SK-N-SH (cell line): ENCODE data around the gene ADRA2B.

Experiments
- CTCF ChIP-seq: fragments of 200-600 bp; sonication (generic); IDR thresholded peaks from 2 replicates; pipeline ENCODE4 v1.6.1; 2017; ENCODE audit warnings: antibody characterized with exemption, mild to moderate bottlenecking, moderate library complexity
- EZH2phosphoT487 ChIP-seq: fragments of 200-600 bp; sonication (generic); IDR thresholded peaks from 2 replicates; pipeline ENCODE4 v1.6.1; 2017; ENCODE audit warnings: low read depth, mixed run types, mild to moderate bottlenecking, antibody characterized with exemption, moderate library complexity, borderline replicate concordance
- MXI1 ChIP-seq: IDR thresholded peaks from 2 replicates; pipeline ENCODE4 v1.6.1; 2012; ENCODE audit warnings: mild to moderate bottlenecking, low read depth, low read length, improper control_type of control experiment
- PBX3 ChIP-seq: IDR thresholded peaks from 2 replicates; pipeline ENCODE4; 2012
- POLR2AphosphoS5 ChIP-seq: IDR thresholded peaks from 2 replicates; pipeline ENCODE4 v1.6.1; 2012; ENCODE audit warnings: low read depth, low read length
- REST ChIP-seq: IDR thresholded peaks from 2 replicates; pipeline ENCODE4 v1.6.1; 2012; ENCODE audit warnings: mild to moderate bottlenecking, low read depth, low read length, moderate library complexity
- RXRA ChIP-seq: IDR thresholded peaks from 2 replicates; pipeline ENCODE4 v1.4.0; 2012; ENCODE audit warnings: low read depth, mild to moderate bottlenecking, borderline replicate concordance
- USF2 ChIP-seq: fragments of 150-350 bp; IDR thresholded peaks from 2 replicates; pipeline ENCODE4 v1.6.1; 2017; ENCODE audit warnings: antibody characterized with exemption, low read length, low read depth, borderline replicate concordance
- YY1 ChIP-seq: IDR thresholded peaks from 2 replicates; pipeline ENCODE4 v1.4.0; 2012; ENCODE audit warnings: low read depth, mild to moderate bottlenecking

DNA sequence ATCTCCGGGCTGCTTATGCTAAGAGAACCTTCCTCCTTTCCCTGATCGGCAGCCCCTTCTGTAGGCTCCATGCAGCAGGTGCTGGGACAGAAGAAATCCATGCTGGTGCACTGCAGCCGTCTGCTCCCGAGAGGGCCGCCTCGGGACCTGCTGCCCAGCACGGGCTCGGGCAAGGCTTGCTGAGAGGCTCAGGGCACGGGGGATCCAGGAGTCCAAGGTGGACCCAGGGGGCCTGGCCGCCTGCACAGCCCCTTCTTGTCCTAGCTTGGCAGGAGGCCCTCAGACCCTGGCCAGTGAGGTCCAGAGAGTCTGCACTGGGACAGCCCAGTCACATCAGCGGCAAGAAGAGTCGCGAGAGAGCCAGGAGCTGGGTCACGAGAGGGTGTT, 42.2 kb upstream of the ADRA2B start:
- TF ChIP-seq RXRA: no peak
- TF ChIP-seq CTCF: no peak
- TF ChIP-seq POLR2AphosphoS5: no peak
- no peak for TF ChIP-seq MXI1
- no peak for TF ChIP-seq USF2
- no peak for TF ChIP-seq EZH2phosphoT487
- no peak for TF ChIP-seq PBX3
- no peak for TF ChIP-seq REST
- no peak for TF ChIP-seq YY1
